T-helper 22 cell (primary cell): ENCODE results near the gene PRRC1.
"Not testable (repeated sequence)": the region's sequence is repeated elsewhere in the genome, so short reads cannot be mapped to it uniquely, and the experiment has no call there.

ENCODE experiments used
- DNase-seq: peaks from one replicate; pipeline ENCODE4 v3.0.0-alpha.2; 2020; ENCODE audit warnings: low read depth

PRRC1 gene

GRCh38 chr5:127549551-127549950 is 32.1 kb downstream of the PRRC1 start:
- no peak for DNase-seq

- DNase-seq: no peak
Measured at GRCh38 chr5:127550652-127551409, 33.4 kb downstream of the PRRC1 start.

- DNase-seq: no peak
Measured at GRCh38 chr5:127551410-127552041, 34.1 kb downstream of the PRRC1 start.

- DNase-seq: no peak
Measured at GRCh38 chr5:127555826-127556225, 38.4 kb downstream of the PRRC1 start.

- DNase-seq: no peak
Measured at GRCh38 chr5:127556609-127557334, 39.3 kb downstream of the PRRC1 start.

GRCh38 chr5:127558273-127558672 is 40.8 kb downstream of the PRRC1 start:
- DNase-seq: no peak

GRCh38 chr5:127561254-127561653 is 43.8 kb downstream of the PRRC1 start:
- no peak for DNase-seq

- no peak for DNase-seq
Measured at GRCh38 chr5:127562252-127562651, 44.8 kb downstream of the PRRC1 start.

GRCh38 chr5:127563136-127563535 is 45.7 kb downstream of the PRRC1 start:
- DNase-seq: no peak

- no peak for DNase-seq
Measured at GRCh38 chr5:127564002-127564769, 46.7 kb downstream of the PRRC1 start.

- DNase-seq: no peak
Measured at GRCh38 chr5:127565586-127566270, 48.3 kb downstream of the PRRC1 start.

GRCh38 chr5:127567026-127567768 is 49.8 kb downstream of the PRRC1 start:
- no peak for DNase-seq

GRCh38 chr5:127568166-127568565 is 50.7 kb downstream of the PRRC1 start:
- DNase-seq: no peak

- DNase-seq: not testable (repeated sequence)
Measured at GRCh38 chr5:127569471-127569870, 52.0 kb downstream of the PRRC1 start.

GRCh38 chr5:127571314-127572131 is 54.1 kb downstream of the PRRC1 start:
- no peak for DNase-seq

GRCh38 chr5:127572930-127573329 is 55.5 kb downstream of the PRRC1 start:
- no peak for DNase-seq

- DNase-seq: no peak
Measured at GRCh38 chr5:127574852-127575679, 57.6 kb downstream of the PRRC1 start.

GRCh38 chr5:127577458-127577857 is 60.0 kb downstream of the PRRC1 start:
- DNase-seq: no peak

GRCh38 chr5:127580731-127581130 is 63.3 kb downstream of the PRRC1 start:
- no peak for DNase-seq
